ENCODE data around the gene RAD52. TPM values are rescaled to one million over a fixed set of nuclear protein-coding genes. Genes with fewer than 3 reads are reported as not detected.

The RAD52 gene
- total and polyA plus RNA-seq, 2 donors (not counting 1 experiment from before 2014, with no cell fraction given): 22.9 to 27.6 TPM

GRCh38 chr12:916240-916639, 33.3 kb downstream of the RAD52 start:
- no peak overlapping the region for H3K9ac ChIP-seq (ENCODE audit: low read length)
- Mint-ChIP-seq H3K9me3 (ENCODE audit: insufficient read depth) (no peaks in the 10 kb centered on the region), H3K4me3 (peak overlapping the region; percentile 74), H3K27ac (peak overlapping the region; percentile 85), H3K27me3 (no peaks in the 10 kb centered on the region), H3K4me1 (peaks cover 13% of the 10 kb centered on the region)
- H3K27me3 ChIP-seq (replicated peaks in 1 of 4; ENCODE audit: control extremely low read depth in 1 of 4, control insufficient read depth in 3 of 4, insufficient read depth in 4 of 4, low read length in 3 of 4): no peaks in the 10 kb centered on the region
- 62% methylated on average over 26 of the region's 27 CpGs for WGBS (ENCODE audit: insufficient coverage)
- DNase-seq (peak; percentile 32), ATAC-seq (ENCODE audit: low read depth) (peak; percentile 62)
- H3K36me3 ChIP-seq (replicated peaks in 1 of 2; ENCODE audit: control extremely low read depth in 1 of 2, control insufficient read depth in 1 of 2, extremely low read depth in 1 of 2, insufficient read depth in 2 of 2, low read length in 1 of 2): peaks cover 8 to 68% of the 10 kb centered on the region in 2 experiments
- intact Hi-C loops (cut with micrococcal nuclease): no loop called here
- ChIA-PET POLR2A (no interaction called here), CTCF (interaction anchor here (1.2 to 1.5 kb wide), 2 partner anchors 31 to 42 kb away, joined by 3 read pairs; no protein-coding TSS in a partner anchor)
- H3K9me3 ChIP-seq (ENCODE audit: control extremely low read depth in 1 of 3, control insufficient read depth in 2 of 3, insufficient read depth in 1 of 3, low read length in 2 of 3): no peaks in the 10 kb centered on the region
- peaks cover 0 to 6% of the 10 kb centered on the region in 2 donors for H3K4me1 ChIP-seq (ENCODE audit: control insufficient read depth in 2 of 2, insufficient read depth in 2 of 2, low read length in 2 of 2)
- TF ChIP-seq, protein P1, sequence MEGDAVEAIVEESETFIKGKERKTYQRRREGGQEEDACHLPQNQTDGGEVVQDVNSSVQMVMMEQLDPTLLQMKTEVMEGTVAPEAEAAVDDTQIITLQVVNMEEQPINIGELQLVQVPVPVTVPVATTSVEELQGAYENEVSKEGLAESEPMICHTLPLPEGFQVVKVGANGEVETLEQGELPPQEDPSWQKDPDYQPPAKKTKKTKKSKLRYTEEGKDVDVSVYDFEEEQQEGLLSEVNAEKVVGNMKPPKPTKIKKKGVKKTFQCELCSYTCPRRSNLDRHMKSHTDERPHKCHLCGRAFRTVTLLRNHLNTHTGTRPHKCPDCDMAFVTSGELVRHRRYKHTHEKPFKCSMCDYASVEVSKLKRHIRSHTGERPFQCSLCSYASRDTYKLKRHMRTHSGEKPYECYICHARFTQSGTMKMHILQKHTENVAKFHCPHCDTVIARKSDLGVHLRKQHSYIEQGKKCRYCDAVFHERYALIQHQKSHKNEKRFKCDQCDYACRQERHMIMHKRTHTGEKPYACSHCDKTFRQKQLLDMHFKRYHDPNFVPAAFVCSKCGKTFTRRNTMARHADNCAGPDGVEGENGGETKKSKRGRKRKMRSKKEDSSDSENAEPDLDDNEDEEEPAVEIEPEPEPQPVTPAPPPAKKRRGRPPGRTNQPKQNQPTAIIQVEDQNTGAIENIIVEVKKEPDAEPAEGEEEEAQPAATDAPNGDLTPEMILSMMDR (IDR thresholded peaks at IDR 0.05): no peak
- no peak for TF ChIP-seq EZH2 (IDR thresholded peaks at IDR 0.05; ENCODE audit: borderline replicate concordance, insufficient read depth, low read depth, low read length, poor library complexity, severe bottlenecking)
- no peak overlapping the region for H3K4me3 ChIP-seq (ENCODE audit: control extremely low read depth in 1 of 5, extremely low read depth in 1 of 5, insufficient read depth in 1 of 5, low read depth in 2 of 5, low read length in 4 of 5)
- peak overlapping the region; percentile 7 to 41 for H3K27ac ChIP-seq (ENCODE audit: low read length in 2 of 2)
- H3K4me2 ChIP-seq (replicated peaks; ENCODE audit: low read depth, low read length, poor library complexity, severe bottlenecking): peak overlapping the region; percentile 53
- H3K79me2 ChIP-seq (ENCODE audit: control insufficient read depth, insufficient read depth, low read length): no peaks in the 10 kb centered on the region
- no peaks in the 10 kb centered on the region for H4K20me1 ChIP-seq (ENCODE audit: control insufficient read depth, insufficient read depth, low read length, poor library complexity, severe bottlenecking)
- peak overlapping the region; percentile 31 for H2AFZ ChIP-seq (ENCODE audit: insufficient read depth, low read depth, low read length, poor library complexity, severe bottlenecking)

GRCh38 chr12:915090-915489, 34.4 kb downstream of the RAD52 start:
- no peak overlapping the region for H3K9ac ChIP-seq (ENCODE audit: low read length)
- no peak for DNase-seq
- no peak overlapping the region for H3K4me3 ChIP-seq (ENCODE audit: control extremely low read depth in 1 of 5, extremely low read depth in 1 of 5, insufficient read depth in 1 of 5, low read depth in 2 of 5, low read length in 4 of 5)
- no CpG with 5 or more reads among the region's 5 CpGs for WGBS (ENCODE audit: insufficient coverage)
- peaks cover 0 to 6% of the 10 kb centered on the region in 2 donors for H3K4me1 ChIP-seq (ENCODE audit: control insufficient read depth in 2 of 2, insufficient read depth in 2 of 2, low read length in 2 of 2)
- Mint-ChIP-seq H3K27me3 (no peaks in the 10 kb centered on the region), H3K4me3 (no peak overlapping the region), H3K9me3 (ENCODE audit: insufficient read depth) (no peaks in the 10 kb centered on the region), H3K27ac (peak overlapping the region; percentile 61), H3K4me1 (peaks cover 13% of the 10 kb centered on the region)
- H3K9me3 ChIP-seq (ENCODE audit: control extremely low read depth in 1 of 3, control insufficient read depth in 2 of 3, insufficient read depth in 1 of 3, low read length in 2 of 3): no peaks in the 10 kb centered on the region
- H3K27ac ChIP-seq (ENCODE audit: low read length in 2 of 2): peak overlapping the region in 1 of 2 donors; percentile 26
- no peak overlapping the region for H2AFZ ChIP-seq (ENCODE audit: insufficient read depth, low read depth, low read length, poor library complexity, severe bottlenecking)
- CTCF ChIA-PET: interaction anchor here (1.4 to 1.5 kb wide), 3 partner anchors 30 to 340 kb away, joined by 3 to 4 read pairs (median 3); partner anchors contain the start of gene RAD52
- POLR2A ChIA-PET: no interaction called here
- H4K20me1 ChIP-seq (ENCODE audit: control insufficient read depth, insufficient read depth, low read length, poor library complexity, severe bottlenecking): no peaks in the 10 kb centered on the region
- no peak overlapping the region for H3K4me2 ChIP-seq (replicated peaks; ENCODE audit: low read depth, low read length, poor library complexity, severe bottlenecking)
- H3K79me2 ChIP-seq (ENCODE audit: control insufficient read depth, insufficient read depth, low read length): no peaks in the 10 kb centered on the region
- TF ChIP-seq, protein P1 (IDR thresholded peaks at IDR 0.05): no peak
- TF ChIP-seq EZH2 (IDR thresholded peaks at IDR 0.05; ENCODE audit: borderline replicate concordance, insufficient read depth, low read depth, low read length, poor library complexity, severe bottlenecking): no peak
- H3K27me3 ChIP-seq (replicated peaks in 1 of 4; ENCODE audit: control extremely low read depth in 1 of 4, control insufficient read depth in 3 of 4, insufficient read depth in 4 of 4, low read length in 3 of 4): no peaks in the 10 kb centered on the region
- peaks cover 8 to 68% of the 10 kb centered on the region in 2 experiments for H3K36me3 ChIP-seq (replicated peaks in 1 of 2; ENCODE audit: control extremely low read depth in 1 of 2, control insufficient read depth in 1 of 2, extremely low read depth in 1 of 2, insufficient read depth in 2 of 2, low read length in 1 of 2)
- no peak for ATAC-seq (ENCODE audit: low read depth)
- intact Hi-C loops (cut with micrococcal nuclease): no loop called here
